Neuronal stem cell (in vitro differentiated cells): ENCODE data around the gene TBX6.

Experiments used
- DNase-seq: peaks from one replicate; pipeline ENCODE4 v3.0.0-alpha.2; 2013; ENCODE audit warnings: low spot score
- H2AFZ ChIP-seq: one replicate; pipeline ENCODE4 v1.6.1; 2013; ENCODE audit warnings: mild to moderate bottlenecking, low read length, inconsistent platforms
- H2AK5ac ChIP-seq: 2 replicates; pipeline ENCODE4 v1.6.1; 2013; ENCODE audit warnings: low read depth, mild to moderate bottlenecking, inconsistent platforms, low read length, moderate library complexity, mixed read lengths
- H2BK120ac ChIP-seq: 2 replicates; pipeline ENCODE4 v1.6.1; 2013; ENCODE audit warnings: low read depth, mild to moderate bottlenecking, inconsistent platforms, low read length, moderate library complexity, mixed read lengths
- H2BK12ac ChIP-seq: one replicate; pipeline ENCODE4 v1.6.1; 2013; ENCODE audit warnings: low read length, inconsistent platforms
- H2BK15ac ChIP-seq: 2 replicates; pipeline ENCODE4 v1.6.1; 2013; ENCODE audit warnings: mild to moderate bottlenecking, low read length, inconsistent platforms, mixed read lengths
- H2BK5ac ChIP-seq: one replicate; pipeline ENCODE4 v1.6.1; 2013; ENCODE audit warnings: inconsistent platforms, mild to moderate bottlenecking, low read length, moderate library complexity
- H3K14ac ChIP-seq: one replicate; pipeline ENCODE4 v1.6.1; 2013; ENCODE audit warnings: low read length, inconsistent platforms
- H3K18ac ChIP-seq: 2 replicates; pipeline ENCODE4 v1.6.1; 2013; ENCODE audit warnings: low read length, inconsistent platforms
- H3K23ac ChIP-seq: 2 replicates; pipeline ENCODE4 v1.6.1; 2013; ENCODE audit warnings: low read depth, mild to moderate bottlenecking, mixed read lengths, low read length, inconsistent platforms; ENCODE audit not compliant: poor library complexity
- H3K27ac ChIP-seq: replicated peaks from 3 replicates; pipeline ENCODE4 v1.5.1; 2013; ENCODE audit warnings: low read length, inconsistent platforms
- H3K27me3 ChIP-seq, 3 experiments: 2 replicates each; pipeline ENCODE4 v1.6.1; 2013; ENCODE audit warnings: low read length in 3 of 3, mild to moderate bottlenecking in 2 of 3, inconsistent platforms in 1 of 3, low read depth in 1 of 3, mixed read lengths in 1 of 3, moderate library complexity in 1 of 3; ENCODE audit not compliant: control insufficient read depth in 3 of 3, insufficient read depth in 3 of 3
- H3K36me3 ChIP-seq, 2 donors: replicated peaks in 1 of 2; 2 replicates each; pipeline ENCODE4 v1.6.1; 2013; ENCODE audit warnings: low read length in 2 of 2; ENCODE audit not compliant: control insufficient read depth in 2 of 2, insufficient read depth in 2 of 2
- H3K4ac ChIP-seq: 2 replicates; pipeline ENCODE4 v1.6.1; 2013; ENCODE audit warnings: inconsistent platforms, mild to moderate bottlenecking, low read length, moderate library complexity
- H3K4me1 ChIP-seq, 2 donors: 1 replicate in 1 of 2; 2 replicates in 1 of 2; pipeline ENCODE4 v1.6.1; 2013; ENCODE audit warnings: low read length in 2 of 2, low read depth in 1 of 2; ENCODE audit not compliant: control insufficient read depth in 2 of 2, insufficient read depth in 1 of 2
- H3K4me2 ChIP-seq: one replicate; pipeline ENCODE4 v1.6.1; 2013; ENCODE audit warnings: mild to moderate bottlenecking, low read length, inconsistent platforms; ENCODE audit not compliant: insufficient read depth, poor library complexity, severe bottlenecking
- H3K4me3 ChIP-seq, 2 donors: 2 replicates each; pipeline ENCODE4 v1.5.1; 2013; ENCODE audit warnings: low read length in 2 of 2, mild to moderate bottlenecking in 2 of 2, inconsistent platforms in 1 of 2, moderate library complexity in 1 of 2
- H3K79me1 ChIP-seq: one replicate; pipeline ENCODE4 v1.6.1; 2013; ENCODE audit warnings: low read depth, mild to moderate bottlenecking, inconsistent platforms, low read length, moderate library complexity
- H3K9ac ChIP-seq: one replicate; pipeline ENCODE4 v1.6.1; 2013; ENCODE audit warnings: mild to moderate bottlenecking, low read depth, low read length, inconsistent platforms; ENCODE audit not compliant: poor library complexity
- H3K9me3 ChIP-seq, 2 donors: replicated peaks in 1 of 2; 2 replicates each; pipeline versions ENCODE3 to v1.6.1; 2013; ENCODE audit warnings: low read length in 2 of 2, mild to moderate bottlenecking in 2 of 2, inconsistent platforms in 1 of 2, low read depth in 1 of 2, mixed read lengths in 1 of 2, moderate library complexity in 1 of 2; ENCODE audit not compliant: control insufficient read depth in 2 of 2, insufficient read depth in 1 of 2
- H4K8ac ChIP-seq: one replicate; pipeline ENCODE4 v1.6.1; 2013; ENCODE audit warnings: low read depth, mild to moderate bottlenecking, inconsistent platforms, low read length, moderate library complexity
- H4K91ac ChIP-seq: one replicate; pipeline ENCODE4 v1.6.1; 2013; ENCODE audit warnings: low read length, low read depth, mild to moderate bottlenecking, inconsistent platforms; ENCODE audit not compliant: poor library complexity
- WGBS, 2 donors: extraction: QIAGEN DNeasy Blood & Tissue Kit; methylation state at CpG; one replicate each; pipeline ENCODE4 v1.1.7; 2013; ENCODE audit warnings: missing lambda C conversion rate in 2 of 2, mixed read lengths in 1 of 2; ENCODE audit not compliant: insufficient read length in 2 of 2, insufficient replicate concordance in 1 of 2; ENCODE audit errors: extremely low coverage in 2 of 2; 5-methylcytosine and 5-hydroxymethylcytosine counted together

Gene TBX6

GRCh38 chr16:30120340-30121105 is 28.8 kb upstream of the TBX6 start:
- no peak overlapping the region for H2BK12ac ChIP-seq
- H2BK120ac ChIP-seq, result no peak overlapping the region
- H3K4ac ChIP-seq, result no peak overlapping the region
- H2AFZ ChIP-seq, result no peak overlapping the region
- no peaks in the 10 kb centered on the region for H3K27me3 ChIP-seq
- WGBS, 2 donors, result no CpG with 5 or more reads among the region's 3 CpGs
- H3K4me3 ChIP-seq, result no peak overlapping the region
- H4K8ac ChIP-seq, result no peak overlapping the region
- no peak overlapping the region for H3K23ac ChIP-seq
- no peak overlapping the region for H3K27ac ChIP-seq
- no peaks in the 10 kb centered on the region for H3K9me3 ChIP-seq
- no peak overlapping the region for H3K18ac ChIP-seq
- DNase-seq, result no peak
- no peak overlapping the region for H2AK5ac ChIP-seq
- H3K36me3 ChIP-seq, result peaks cover 21 to 43% of the 10 kb centered on the region in 2 donors
- peaks cover 4 to 7% of the 10 kb centered on the region in 2 donors for H3K4me1 ChIP-seq
- no peak overlapping the region for H2BK5ac ChIP-seq
- H3K79me1 ChIP-seq, result peaks cover 10% of the 10 kb centered on the region
- no peak overlapping the region for H3K14ac ChIP-seq
- no peak overlapping the region for H3K9ac ChIP-seq
- H2BK15ac ChIP-seq, result no peak overlapping the region
- no peak overlapping the region for H3K4me2 ChIP-seq
- H4K91ac ChIP-seq, result no peak overlapping the region

- H2BK5ac ChIP-seq, result no peak overlapping the region
- peaks cover 10% of the 10 kb centered on the region for H3K79me1 ChIP-seq
- no peak overlapping the region for H3K9ac ChIP-seq
- H3K23ac ChIP-seq, result no peak overlapping the region
- no peak overlapping the region for H4K8ac ChIP-seq
- H3K4me3 ChIP-seq, result no peak overlapping the region
- H3K27ac ChIP-seq, result no peak overlapping the region
- no CpG with 5 or more reads among the region's 2 CpGs for WGBS, 2 donors
- no peaks in the 10 kb centered on the region for H3K9me3 ChIP-seq
- no peak overlapping the region for H4K91ac ChIP-seq
- no peak for DNase-seq
- no peak overlapping the region for H2BK120ac ChIP-seq
- H3K27me3 ChIP-seq, result no peaks in the 10 kb centered on the region
- H2AK5ac ChIP-seq, result no peak overlapping the region
- H2BK15ac ChIP-seq, result no peak overlapping the region
- H3K18ac ChIP-seq, result no peak overlapping the region
- H3K14ac ChIP-seq, result no peak overlapping the region
- H3K4me2 ChIP-seq, result no peak overlapping the region
- H2BK12ac ChIP-seq, result no peak overlapping the region
- peaks cover 26 to 48% of the 10 kb centered on the region in 2 donors for H3K36me3 ChIP-seq
- H2AFZ ChIP-seq, result no peak overlapping the region
- no peak overlapping the region for H3K4ac ChIP-seq
- H3K4me1 ChIP-seq, result peaks cover 4 to 7% of the 10 kb centered on the region in 2 donors
These were observed 27.7 kb upstream of the TBX6 start for GRCh38 chr16:30119428-30119827.

GRCh38 chr16:30117768-30118167 is 26.0 kb upstream of the TBX6 start:
- H2BK120ac ChIP-seq, result no peak overlapping the region
- H2BK15ac ChIP-seq, result no peak overlapping the region
- H3K4me3 ChIP-seq, result peak overlapping the region in 1 of 2 donors; percentile 52
- no peak overlapping the region for H2AFZ ChIP-seq
- H3K79me1 ChIP-seq, result peaks cover 9% of the 10 kb centered on the region
- H3K9ac ChIP-seq, result no peak overlapping the region
- no peak overlapping the region for H3K4ac ChIP-seq
- no peak overlapping the region for H3K14ac ChIP-seq
- no peak overlapping the region for H3K18ac ChIP-seq
- no peak overlapping the region for H2AK5ac ChIP-seq
- no peak overlapping the region for H2BK12ac ChIP-seq
- H3K9me3 ChIP-seq, result no peaks in the 10 kb centered on the region
- DNase-seq, result no peak
- H3K4me1 ChIP-seq, result peaks cover 4 to 5% of the 10 kb centered on the region in 2 donors
- H3K27ac ChIP-seq, result no peak overlapping the region
- no peak overlapping the region for H4K8ac ChIP-seq
- no CpG with 5 or more reads among the region's 10 CpGs for WGBS, 2 donors
- H4K91ac ChIP-seq, result no peak overlapping the region
- H3K36me3 ChIP-seq, result peaks cover 32 to 53% of the 10 kb centered on the region in 2 donors
- H2BK5ac ChIP-seq, result no peak overlapping the region
- H3K23ac ChIP-seq, result no peak overlapping the region
- no peaks in the 10 kb centered on the region for H3K27me3 ChIP-seq
- no peak overlapping the region for H3K4me2 ChIP-seq

GRCh38 chr16:30116291-30117207 is 24.8 kb upstream of the TBX6 start:
- Histone ChIP-seq H3K23ac (no peak overlapping the region), H3K79me1 (no peaks in the 10 kb centered on the region), H3K9me3 (no peaks in the 10 kb centered on the region), H3K27ac (no peak overlapping the region), H4K91ac (no peak overlapping the region), H3K4me1 (no peaks in the 10 kb centered on the region), H3K27me3 (no peaks in the 10 kb centered on the region), H3K18ac (no peak overlapping the region), H3K36me3 (peaks cover 35 to 53% of the 10 kb centered on the region in 2 donors), H2BK120ac (no peak overlapping the region), H2BK15ac (no peak overlapping the region), H3K4me2 (no peak overlapping the region), H3K4ac (no peak overlapping the region), H4K8ac (no peak overlapping the region), H2AK5ac (no peak overlapping the region), H2BK5ac (no peak overlapping the region), H3K4me3 (no peak overlapping the region), H3K9ac (peak overlapping the region; percentile 60), H2AFZ (no peak overlapping the region), H2BK12ac (no peak overlapping the region), H3K14ac (no peak overlapping the region)
- no CpG with 5 or more reads among the region's 16 CpGs for whole genome bisulfite sequencing, 2 donors
- no peak for DNase-seq
